Ammon's horn (tissue), 1 donor: Measurements from ENCODE around the gene C1QA.

Experiments
- DNase-seq: peaks from one replicate; pipeline ENCODE4 v3.0.0-alpha.2; 2016; ENCODE audit warnings: low spot score

C1QA gene

GRCh38 chr1:22636353-22636752, at the start of gene C1QA:
Gene C1QA, plus strand, starts transcription at chr1:22636628. Its CDS starts 989 bp downstream, at chr1:22637617.
- DNase-seq = peak; percentile 85

- DNase-seq = no peak
These were observed 49.2 kb upstream of the C1QA start for GRCh38 chr1:22587247-22587646.

- no peak for DNase-seq
These were observed 47.5 kb upstream of the C1QA start for GRCh38 chr1:22588899-22589422.

- DNase-seq = no peak
These were observed 44.9 kb upstream of the C1QA start for GRCh38 chr1:22591576-22591975.

- no peak for DNase-seq
These were observed 44.4 kb upstream of the C1QA start for GRCh38 chr1:22592051-22592450.

GRCh38 chr1:22592919-22593790, 43.3 kb upstream of the C1QA start:
- DNase-seq = no peak

GRCh38 chr1:22594396-22594795, 42.0 kb upstream of the C1QA start:
- no peak for DNase-seq

GRCh38 chr1:22595108-22595507, 41.3 kb upstream of the C1QA start:
- DNase-seq = no peak

GRCh38 chr1:22597301-22597965, 39.0 kb upstream of the C1QA start:
- DNase-seq = no peak

GRCh38 chr1:22597996-22598395, 38.4 kb upstream of the C1QA start:
- no peak for DNase-seq

- no peak for DNase-seq
These were observed 37.7 kb upstream of the C1QA start for GRCh38 chr1:22598736-22599135.

GRCh38 chr1:22600071-22600816, 36.2 kb upstream of the C1QA start:
- DNase-seq = no peak

GRCh38 chr1:22600817-22601605, 35.4 kb upstream of the C1QA start:
- DNase-seq = no peak

- DNase-seq = no peak
These were observed 34.8 kb upstream of the C1QA start for GRCh38 chr1:22601610-22602009.

- DNase-seq = no peak
These were observed 34.2 kb upstream of the C1QA start for GRCh38 chr1:22602060-22602740.

GRCh38 chr1:22606161-22606560, 30.3 kb upstream of the C1QA start:
- no peak for DNase-seq

GRCh38 chr1:22607154-22607553, 29.3 kb upstream of the C1QA start:
- DNase-seq = no peak

- no peak for DNase-seq
These were observed 28.1 kb upstream of the C1QA start for GRCh38 chr1:22608361-22608760.

GRCh38 chr1:22609291-22609690, 27.1 kb upstream of the C1QA start:
- no peak for DNase-seq

GRCh38 chr1:22611530-22611947, 24.9 kb upstream of the C1QA start:
- peak; percentile 18 for DNase-seq
